Liver (tissue), 9 donors: ENCODE data around the gene CLASRP. TPM values are rescaled to one million over a fixed set of nuclear protein-coding genes. Genes with fewer than 3 reads are reported as not detected.

Source experiments
- DNase-seq: peaks from one replicate; pipeline ENCODE4 v3.0.0-alpha.2; 2017; ENCODE audit warnings: low spot score
- H3K27ac ChIP-seq, 2 donors: one replicate each; pipeline ENCODE4 v1.7.0; 2013; ENCODE audit warnings: inconsistent platforms in 2 of 2, low read length in 2 of 2, control low read depth in 1 of 2, low read depth in 1 of 2, mild to moderate bottlenecking in 1 of 2
- H3K27me3 ChIP-seq, 4 donors: one replicate each; pipeline versions ENCODE4 v1.6.1 to v1.7.0; 2013; ENCODE audit warnings: low read length in 3 of 4, inconsistent platforms in 1 of 4, mild to moderate bottlenecking in 1 of 4, moderate library complexity in 1 of 4; ENCODE audit not compliant: control insufficient read depth in 4 of 4, insufficient read depth in 4 of 4
- H3K36me3 ChIP-seq, 4 donors: one replicate each; pipeline versions ENCODE4 v1.6.1 to v1.7.0; 2013; ENCODE audit warnings: low read length in 3 of 4, mild to moderate bottlenecking in 3 of 4, low read depth in 1 of 4, moderate library complexity in 1 of 4; ENCODE audit not compliant: control insufficient read depth in 4 of 4, insufficient read depth in 3 of 4
- H3K4me1 ChIP-seq, 4 donors: one replicate each; pipeline versions ENCODE4 v1.6.1 to v1.7.0; 2013; ENCODE audit warnings: low read length in 3 of 4, mild to moderate bottlenecking in 3 of 4, moderate library complexity in 1 of 4; ENCODE audit not compliant: control insufficient read depth in 4 of 4, insufficient read depth in 4 of 4
- H3K4me3 ChIP-seq, 3 donors: one replicate each; pipeline versions ENCODE4 v1.6.1 to v1.7.0; 2013; ENCODE audit warnings: low read length in 3 of 3, control low read depth in 1 of 3, low read depth in 1 of 3, mild to moderate bottlenecking in 1 of 3
- H3K9ac ChIP-seq, 2 donors: one replicate each; pipeline ENCODE4 v1.7.0; 2013; ENCODE audit warnings: low read length in 2 of 2, mild to moderate bottlenecking in 2 of 2, moderate library complexity in 2 of 2, control low read depth in 1 of 2, low read depth in 1 of 2
- H3K9me3 ChIP-seq, 4 donors: one replicate each; pipeline versions ENCODE4 v1.6.1 to v1.7.0; 2013; ENCODE audit warnings: low read length in 3 of 4; ENCODE audit not compliant: control insufficient read depth in 4 of 4
- ATF3 ChIP-seq: IDR thresholded peaks from 2 replicates; pipeline ENCODE4 v1.6.1; 2016; ENCODE audit warnings: antibody characterized with exemption
- CTCF ChIP-seq: fragments of 150-350 bp; IDR thresholded peaks from 2 replicates; pipeline ENCODE4 v1.5.1; 2017; ENCODE audit warnings: improper control_type of control experiment, low read depth, low read length; ENCODE audit not compliant: missing input control
- EGR1 ChIP-seq, 2 donors: IDR thresholded peaks; 2 replicates each; pipeline ENCODE4 v1.6.1; 2016 to 2018; ENCODE audit warnings: antibody characterized with exemption in 2 of 2, low read depth in 2 of 2
- FOXA1 ChIP-seq: IDR thresholded peaks from 2 replicates; pipeline ENCODE4 v1.6.1; 2016; ENCODE audit warnings: antibody characterized with exemption
- FOXA2 ChIP-seq: IDR thresholded peaks from 2 replicates; pipeline ENCODE4 v1.6.1; 2016; ENCODE audit warnings: antibody characterized with exemption
- GABPA ChIP-seq, 2 donors: IDR thresholded peaks in 1 of 2; conservative IDR thresholded peaks in 1 of 2; 2 replicates each; pipeline ENCODE4 v1.6.1; 2016; ENCODE audit warnings: antibody characterized with exemption in 2 of 2, mild to moderate bottlenecking in 1 of 2, moderate library complexity in 1 of 2
- HNF4A ChIP-seq, 2 donors: conservative IDR thresholded peaks; 2 replicates each; pipeline ENCODE4 v1.6.1; 2016; ENCODE audit warnings: antibody characterized with exemption in 2 of 2, mild to moderate bottlenecking in 2 of 2
- HNF4G ChIP-seq: IDR thresholded peaks from 2 replicates; pipeline ENCODE4 v1.6.1; 2016; ENCODE audit warnings: antibody characterized with exemption
- JUND ChIP-seq, 2 donors: IDR thresholded peaks; 2 replicates each; pipeline ENCODE4 v1.6.1; 2016; ENCODE audit warnings: antibody characterized with exemption in 2 of 2
- MAX ChIP-seq: IDR thresholded peaks from 2 replicates; pipeline ENCODE4 v1.6.1; 2016; ENCODE audit warnings: antibody characterized with exemption
- NR2F2 ChIP-seq: IDR thresholded peaks from 2 replicates; pipeline ENCODE4 v1.6.1; 2016; ENCODE audit warnings: antibody characterized with exemption
- RAD21 ChIP-seq, 2 donors: IDR thresholded peaks; 2 replicates each; pipeline ENCODE4 v1.6.1; 2016; ENCODE audit warnings: antibody characterized with exemption in 2 of 2, mild to moderate bottlenecking in 2 of 2
- SP1 ChIP-seq: IDR thresholded peaks from 2 replicates; pipeline ENCODE4 v1.6.1; 2018; ENCODE audit warnings: antibody characterized with exemption, mild to moderate bottlenecking
- YY1 ChIP-seq: IDR thresholded peaks from 2 replicates; pipeline ENCODE4 v1.6.1; 2016; ENCODE audit warnings: antibody characterized with exemption, mild to moderate bottlenecking
- ZBTB33 ChIP-seq: IDR thresholded peaks from 2 replicates; pipeline ENCODE4 v1.6.1; 2016; ENCODE audit warnings: antibody characterized with exemption
- WGBS: extraction: QIAGEN DNeasy Blood & Tissue Kit; methylation state at CpG from one replicate; pipeline ENCODE4 v1.1.7; 2013; 5-methylcytosine and 5-hydroxymethylcytosine counted together
- polyA plus RNA-seq, 2 donors: library from polyadenylated mRNA; stranded (reverse) in 1 of 2; unstranded in 1 of 2; fragments of 200-250 nt in 1 of 2; fragments of >200 nt in 1 of 2; fragmentation: Nextera tagmentation in 1 of 2; extraction: Ambion mirVana in 1 of 2; gene quantifications; one replicate each; pipeline versions ENCODE4 v1.2.1 to v1.2.3, GENCODE V29; 2013 to 2015
- total RNA-seq, 2 donors: library from RNA; depleted of rRNA; stranded (reverse); fragments of >200 nt; gene quantifications; one replicate each; pipeline ENCODE4 v1.2.3, GENCODE V29; 2014
- donor health status: healthy.
- donor health status: healthy.
- donor health status: healthy.
- donor health status: healthy.
- donor health status: healthy.

CLASRP gene
- total and polyA plus RNA-seq, 4 donors = 9.0 to 44.3 (median 12.8) TPM

GRCh38 chr19:45001087-45001739, 37.6 kb upstream of the CLASRP start, which contains the start of gene RELB:
RELB (plus strand) TSS chr19:45001464; CDS start chr19:45001580, 116 bp downstream.
- Histone ChIP-seq H3K4me3 (peak within 1 kb of the TSS; percentile 4 to 82 (median 81)), H3K27ac (peak within 1 kb of the TSS; percentile 97 to 98), H3K4me1 (peaks cover 0 to 13% (median 5%) of the 10 kb centered on the region in 4 donors), H3K27me3 (no peaks in the 10 kb centered on the region), H3K9ac (peak within 1 kb of the TSS in 1 of 2 donors; percentile 67), H3K36me3 (peaks cover 0 to 2% (median 2%) of the 10 kb centered on the region in 4 donors), H3K9me3 (no peaks in the 10 kb centered on the region)
- TF ChIP-seq ZBTB33 (no peak), EGR1 (IDR thresholded peaks at IDR 0.05; ENCODE audit: low read depth in 2 of 2) (peak in 1 of 2 donors; percentile 67)
- DNase-seq = peak; percentile 96
- WGBS = 3% methylated on average over 79 of the region's 79 CpGs

GRCh38 chr19:45003485-45003884, 35.4 kb upstream of the CLASRP start:
- no peaks in the 10 kb centered on the region for H3K27me3 ChIP-seq
- WGBS = 94% methylated on average over 4 of the region's 4 CpGs
- DNase-seq = no peak
- no peaks in the 10 kb centered on the region for H3K9me3 ChIP-seq
- no peak overlapping the region for H3K27ac ChIP-seq
- H3K36me3 ChIP-seq = peaks cover 0 to 7% (median 2%) of the 10 kb centered on the region in 4 donors
- H3K9ac ChIP-seq = no peak overlapping the region
- no peak overlapping the region for H3K4me3 ChIP-seq
- TF ChIP-seq MAX = no peak
- TF ChIP-seq HNF4G = no peak
- no peak for TF ChIP-seq SP1
- no peak for TF ChIP-seq JUND (IDR thresholded peaks at IDR 0.05)
- no peak for TF ChIP-seq GABPA (IDR thresholded peaks at IDR 0.05 in 1 of 2, conservative IDR thresholded peaks at IDR 0.05 in 1 of 2)
- no peak for TF ChIP-seq NR2F2
- TF ChIP-seq CTCF = no peak
- TF ChIP-seq FOXA2 = no peak
- TF ChIP-seq FOXA1 = no peak
- no peak for TF ChIP-seq YY1
- no peak for TF ChIP-seq RAD21 (IDR thresholded peaks at IDR 0.05)
- TF ChIP-seq HNF4A (conservative IDR thresholded peaks at IDR 0.05) = no peak
- peaks cover 0 to 13% (median 5%) of the 10 kb centered on the region in 4 donors for H3K4me1 ChIP-seq

- Histone ChIP-seq H3K27me3 (no peaks in the 10 kb centered on the region), H3K36me3 (peaks cover 0 to 9% (median 2%) of the 10 kb centered on the region in 4 donors), H3K27ac (no peak overlapping the region), H3K4me1 (peaks cover 0 to 13% (median 4%) of the 10 kb centered on the region in 4 donors), H3K9ac (no peak overlapping the region), H3K4me3 (no peak overlapping the region), H3K9me3 (no peaks in the 10 kb centered on the region)
- 88% methylated on average over 9 of the region's 9 CpGs for WGBS
- no peak for DNase-seq
- TF ChIP-seq ZBTB33 (no peak), HNF4A (conservative IDR thresholded peaks at IDR 0.05) (no peak), ATF3 (no peak), FOXA1 (no peak), FOXA2 (no peak), CTCF (no peak), JUND (IDR thresholded peaks at IDR 0.05) (no peak), RAD21 (IDR thresholded peaks at IDR 0.05) (no peak)
Measured at GRCh38 chr19:45005787-45006186, 33.1 kb upstream of the CLASRP start.
